Measurements from ENCODE around the gene GLIPR1. TPM values are rescaled to one million over a fixed set of nuclear protein-coding genes. Genes with fewer than 3 reads are reported as not detected.

Gene GLIPR1
- 0.24 TPM for polyA plus RNA-seq (2013, experiment 1 of 2)
- 0.21 TPM for polyA plus RNA-seq (2013, experiment 2 of 2)

- H3K79me1 ChIP-seq (ENCODE audit: low read depth, low read length), result no peaks in the 10 kb centered on the region
- H3K27me3 ChIP-seq (ENCODE audit: control insufficient read depth in 3 of 3, insufficient read depth in 3 of 3, low read depth in 1 of 3, low read length in 3 of 3), result no peaks in the 10 kb centered on the region
- no peak within 1 kb of the TSS for H3K4me2 ChIP-seq (ENCODE audit: insufficient read depth, low read length, poor library complexity, severe bottlenecking)
- peaks cover 0 to 10% of the 10 kb centered on the region in 2 donors for H3K4me1 ChIP-seq (ENCODE audit: control insufficient read depth in 2 of 2, insufficient read depth in 1 of 2, low read depth in 1 of 2, low read length in 2 of 2)
- no peak within 1 kb of the TSS for H3K4me3 ChIP-seq (ENCODE audit: low read length in 2 of 2)
- H3K14ac ChIP-seq (ENCODE audit: low read length), result no peak within 1 kb of the TSS
- no peak within 1 kb of the TSS for H3K9ac ChIP-seq (ENCODE audit: low read depth, low read length, poor library complexity)
- H3K4ac ChIP-seq (ENCODE audit: low read length), result no peak within 1 kb of the TSS
- no peak within 1 kb of the TSS for H2BK120ac ChIP-seq (ENCODE audit: low read depth, low read length)
- H2AK5ac ChIP-seq (ENCODE audit: low read depth, low read length), result no peak within 1 kb of the TSS
- no peak within 1 kb of the TSS for H2BK12ac ChIP-seq (ENCODE audit: low read length)
- H3K18ac ChIP-seq (ENCODE audit: low read length), result no peak within 1 kb of the TSS
- H2AFZ ChIP-seq (ENCODE audit: low read length), result peak within 1 kb of the TSS; percentile 68
- no peak for DNase-seq (ENCODE audit: low spot score)
- H3K23ac ChIP-seq (ENCODE audit: low read depth, low read length, poor library complexity), result no peak within 1 kb of the TSS
- H2BK15ac ChIP-seq (ENCODE audit: low read length), result no peak within 1 kb of the TSS
- no peak within 1 kb of the TSS for H4K8ac ChIP-seq (ENCODE audit: low read depth, low read length)
- no peaks in the 10 kb centered on the region for H3K9me3 ChIP-seq (replicated peaks in 1 of 2; ENCODE audit: control insufficient read depth in 2 of 2, insufficient read depth in 1 of 2, low read depth in 1 of 2, low read length in 2 of 2)
- H3K36me3 ChIP-seq (replicated peaks in 1 of 2; ENCODE audit: control insufficient read depth in 2 of 2, insufficient read depth in 2 of 2, low read length in 2 of 2), result no peaks in the 10 kb centered on the region
- H2BK5ac ChIP-seq (ENCODE audit: low read length), result no peak within 1 kb of the TSS
- no CpG with 5 or more reads among the region's 8 CpGs for WGBS, 2 donors (ENCODE audit: extremely low coverage in 2 of 2, insufficient read length in 2 of 2, insufficient replicate concordance in 1 of 2)
- H4K91ac ChIP-seq (ENCODE audit: low read depth, low read length, poor library complexity), result no peak within 1 kb of the TSS
- no peak within 1 kb of the TSS for H3K27ac ChIP-seq (replicated peaks; ENCODE audit: low read length)
Measured at GRCh38 chr12:75480469-75480949, at the start of gene GLIPR1. GLIPR1 (plus strand) TSS chr12:75480755; CDS start chr12:75480881, 126 bp downstream.

GRCh38 chr12:75432924-75433323 lies 47.6 kb upstream of the GLIPR1 start:
- no peak overlapping the region for H4K8ac ChIP-seq (ENCODE audit: low read depth, low read length)
- H3K27ac ChIP-seq (replicated peaks; ENCODE audit: low read length), result no peak overlapping the region
- no peaks in the 10 kb centered on the region for H3K79me1 ChIP-seq (ENCODE audit: low read depth, low read length)
- H2BK15ac ChIP-seq (ENCODE audit: low read length), result no peak overlapping the region
- H2AK5ac ChIP-seq (ENCODE audit: low read depth, low read length), result no peak overlapping the region
- H4K91ac ChIP-seq (ENCODE audit: low read depth, low read length, poor library complexity), result no peak overlapping the region
- peak overlapping the region; percentile 57 for H2AFZ ChIP-seq (ENCODE audit: low read length)
- no peak overlapping the region for H3K14ac ChIP-seq (ENCODE audit: low read length)
- no peak overlapping the region for H3K9ac ChIP-seq (ENCODE audit: low read depth, low read length, poor library complexity)
- peaks cover 6% of the 10 kb centered on the region in 2 donors for H3K9me3 ChIP-seq (replicated peaks in 1 of 2; ENCODE audit: control insufficient read depth in 2 of 2, insufficient read depth in 1 of 2, low read depth in 1 of 2, low read length in 2 of 2)
- WGBS, 2 donors (ENCODE audit: extremely low coverage in 2 of 2, insufficient read length in 2 of 2, insufficient replicate concordance in 1 of 2), result no CpG with 5 or more reads among the region's 1 CpG
- no peaks in the 10 kb centered on the region for H3K36me3 ChIP-seq (replicated peaks in 1 of 2; ENCODE audit: control insufficient read depth in 2 of 2, insufficient read depth in 2 of 2, low read length in 2 of 2)
- H3K23ac ChIP-seq (ENCODE audit: low read depth, low read length, poor library complexity), result no peak overlapping the region
- no peaks in the 10 kb centered on the region for H3K27me3 ChIP-seq (ENCODE audit: control insufficient read depth in 3 of 3, insufficient read depth in 3 of 3, low read depth in 1 of 3, low read length in 3 of 3)
- no peak for DNase-seq (ENCODE audit: low spot score)
- H3K4ac ChIP-seq (ENCODE audit: low read length), result no peak overlapping the region
- H2BK120ac ChIP-seq (ENCODE audit: low read depth, low read length), result no peak overlapping the region
- H2BK5ac ChIP-seq (ENCODE audit: low read length), result no peak overlapping the region
- no peak overlapping the region for H3K18ac ChIP-seq (ENCODE audit: low read length)
- no peaks in the 10 kb centered on the region for H3K4me1 ChIP-seq (ENCODE audit: control insufficient read depth in 2 of 2, insufficient read depth in 1 of 2, low read depth in 1 of 2, low read length in 2 of 2)
- no peak overlapping the region for H3K4me2 ChIP-seq (ENCODE audit: insufficient read depth, low read length, poor library complexity, severe bottlenecking)
- no peak overlapping the region for H3K4me3 ChIP-seq (ENCODE audit: low read length in 2 of 2)
- no peak overlapping the region for H2BK12ac ChIP-seq (ENCODE audit: low read length)

- Histone ChIP-seq H3K18ac (ENCODE audit: low read length) (no peak overlapping the region), H3K27me3 (ENCODE audit: control insufficient read depth in 3 of 3, insufficient read depth in 3 of 3, low read depth in 1 of 3, low read length in 3 of 3) (no peaks in the 10 kb centered on the region), H3K14ac (ENCODE audit: low read length) (no peak overlapping the region), H2AK5ac (ENCODE audit: low read depth, low read length) (no peak overlapping the region), H4K8ac (ENCODE audit: low read depth, low read length) (no peak overlapping the region), H3K9ac (ENCODE audit: low read depth, low read length, poor library complexity) (no peak overlapping the region), H3K79me1 (ENCODE audit: low read depth, low read length) (no peaks in the 10 kb centered on the region), H3K4me2 (ENCODE audit: insufficient read depth, low read length, poor library complexity, severe bottlenecking) (no peak overlapping the region), H2BK5ac (ENCODE audit: low read length) (no peak overlapping the region), H3K4ac (ENCODE audit: low read length) (no peak overlapping the region), H3K36me3 (replicated peaks in 1 of 2; ENCODE audit: control insufficient read depth in 2 of 2, insufficient read depth in 2 of 2, low read length in 2 of 2) (no peaks in the 10 kb centered on the region), H3K4me1 (ENCODE audit: control insufficient read depth in 2 of 2, insufficient read depth in 1 of 2, low read depth in 1 of 2, low read length in 2 of 2) (no peaks in the 10 kb centered on the region), H2BK15ac (ENCODE audit: low read length) (no peak overlapping the region), H2AFZ (ENCODE audit: low read length) (no peak overlapping the region), H3K23ac (ENCODE audit: low read depth, low read length, poor library complexity) (no peak overlapping the region), H3K27ac (replicated peaks; ENCODE audit: low read length) (no peak overlapping the region), H3K9me3 (replicated peaks in 1 of 2; ENCODE audit: control insufficient read depth in 2 of 2, insufficient read depth in 1 of 2, low read depth in 1 of 2, low read length in 2 of 2) (peaks cover 0 to 4% of the 10 kb centered on the region in 2 donors), H3K4me3 (ENCODE audit: low read length in 2 of 2) (no peak overlapping the region), H2BK120ac (ENCODE audit: low read depth, low read length) (no peak overlapping the region), H2BK12ac (ENCODE audit: low read length) (no peak overlapping the region), H4K91ac (ENCODE audit: low read depth, low read length, poor library complexity) (no peak overlapping the region)
- DNase-seq (ENCODE audit: low spot score), result no peak
- WGBS, 2 donors (ENCODE audit: extremely low coverage in 2 of 2, insufficient read length in 2 of 2, insufficient replicate concordance in 1 of 2), result no CpG with 5 or more reads among the region's 2 CpGs
Measured at GRCh38 chr12:75437564-75437963, 43.0 kb upstream of the GLIPR1 start.

- no peak overlapping the region for H2BK5ac ChIP-seq (ENCODE audit: low read length)
- H3K4me3 ChIP-seq (ENCODE audit: low read length in 2 of 2), result no peak overlapping the region
- no peak overlapping the region for H3K4me2 ChIP-seq (ENCODE audit: insufficient read depth, low read length, poor library complexity, severe bottlenecking)
- H4K8ac ChIP-seq (ENCODE audit: low read depth, low read length), result no peak overlapping the region
- peaks cover 0 to 4% of the 10 kb centered on the region in 2 donors for H3K9me3 ChIP-seq (replicated peaks in 1 of 2; ENCODE audit: control insufficient read depth in 2 of 2, insufficient read depth in 1 of 2, low read depth in 1 of 2, low read length in 2 of 2)
- H3K27me3 ChIP-seq (ENCODE audit: control insufficient read depth in 3 of 3, insufficient read depth in 3 of 3, low read depth in 1 of 3, low read length in 3 of 3), result no peaks in the 10 kb centered on the region
- H3K4me1 ChIP-seq (ENCODE audit: control insufficient read depth in 2 of 2, insufficient read depth in 1 of 2, low read depth in 1 of 2, low read length in 2 of 2), result no peaks in the 10 kb centered on the region
- peak overlapping the region; percentile 31 for H3K14ac ChIP-seq (ENCODE audit: low read length)
- H2BK12ac ChIP-seq (ENCODE audit: low read length), result no peak overlapping the region
- H2BK15ac ChIP-seq (ENCODE audit: low read length), result no peak overlapping the region
- no peak overlapping the region for H2AFZ ChIP-seq (ENCODE audit: low read length)
- H3K27ac ChIP-seq (replicated peaks; ENCODE audit: low read length), result no peak overlapping the region
- DNase-seq (ENCODE audit: low spot score), result no peak
- no peaks in the 10 kb centered on the region for H3K36me3 ChIP-seq (replicated peaks in 1 of 2; ENCODE audit: control insufficient read depth in 2 of 2, insufficient read depth in 2 of 2, low read length in 2 of 2)
- H3K9ac ChIP-seq (ENCODE audit: low read depth, low read length, poor library complexity), result no peak overlapping the region
- no peak overlapping the region for H4K91ac ChIP-seq (ENCODE audit: low read depth, low read length, poor library complexity)
- H2BK120ac ChIP-seq (ENCODE audit: low read depth, low read length), result no peak overlapping the region
- H2AK5ac ChIP-seq (ENCODE audit: low read depth, low read length), result no peak overlapping the region
- no peak overlapping the region for H3K4ac ChIP-seq (ENCODE audit: low read length)
- H3K18ac ChIP-seq (ENCODE audit: low read length), result no peak overlapping the region
- H3K23ac ChIP-seq (ENCODE audit: low read depth, low read length, poor library complexity), result no peak overlapping the region
- no CpG with 5 or more reads among the region's 4 CpGs for WGBS, 2 donors (ENCODE audit: extremely low coverage in 2 of 2, insufficient read length in 2 of 2, insufficient replicate concordance in 1 of 2)
- no peaks in the 10 kb centered on the region for H3K79me1 ChIP-seq (ENCODE audit: low read depth, low read length)
Measured at GRCh38 chr12:75438059-75438754, 42.3 kb upstream of the GLIPR1 start.
